ENCODE measurements around the gene WNT2B. TPM values are rescaled to one million over a fixed set of nuclear protein-coding genes. Genes with fewer than 3 reads are reported as not detected.

WNT2B gene
- total RNA-seq, 1 experiment from 2014 or later = 0.75 TPM

DNA sequence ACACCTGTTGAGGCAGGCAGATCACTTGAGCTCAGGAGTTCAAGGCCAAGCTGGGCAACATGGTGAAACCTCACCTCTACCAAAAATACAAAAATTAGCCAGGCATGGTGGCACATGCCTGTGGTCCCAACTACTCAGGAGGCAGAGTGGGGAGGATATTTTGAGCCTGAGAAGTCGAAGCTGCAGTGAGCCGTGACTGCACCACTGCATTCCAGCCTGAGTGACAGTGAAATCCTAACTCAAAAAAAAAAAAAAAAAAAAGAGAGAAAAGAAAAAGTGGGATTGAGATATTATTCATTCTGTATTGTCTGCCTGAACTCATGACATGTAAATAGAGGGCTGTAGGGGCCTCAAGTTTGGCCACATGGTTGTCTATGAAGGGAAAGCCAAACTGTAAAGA, 37.3 kb downstream of the WNT2B start:
- no peak for DNase-seq (ENCODE audit: unreplicated experiment)
- Mint-ChIP-seq H3K27ac (ENCODE audit: low read depth, unreplicated experiment) (peak overlapping the region; percentile 13), H3K27me3 (ENCODE audit: insufficient read depth, unreplicated experiment) (no peaks in the 10 kb centered on the region), H3K4me3 (ENCODE audit: unreplicated experiment) (no peak overlapping the region), H3K4me1 (ENCODE audit: insufficient read depth, unreplicated experiment) (peaks cover 16% of the 10 kb centered on the region), H3K9me3 (ENCODE audit: unreplicated experiment) (no peaks in the 10 kb centered on the region), H3K36me3 (ENCODE audit: insufficient read depth, unreplicated experiment) (peaks cover 30% of the 10 kb centered on the region)
- no TSS peak for BruUV-seq (replicated peaks)
- intact Hi-C loops (cut with micrococcal nuclease) = no loop called here
- ChIA-PET CTCF (interaction anchor here (0.6 kb wide), 1 partner anchor 152 kb away, joined by 3 read pairs; no protein-coding TSS in a partner anchor), POLR2A (no interaction called here)
- TF ChIP-seq CTCF (IDR thresholded peaks at IDR 0.05; ENCODE audit: unreplicated experiment) = no peak

GRCh38 chr1:112548547-112548946, 39.8 kb downstream of the WNT2B start:
- Mint-ChIP-seq H3K4me3 (ENCODE audit: unreplicated experiment) (no peak overlapping the region), H3K4me1 (ENCODE audit: insufficient read depth, unreplicated experiment) (peaks cover 16% of the 10 kb centered on the region)
- BruUV-seq (replicated peaks) = no TSS peak

DNA sequence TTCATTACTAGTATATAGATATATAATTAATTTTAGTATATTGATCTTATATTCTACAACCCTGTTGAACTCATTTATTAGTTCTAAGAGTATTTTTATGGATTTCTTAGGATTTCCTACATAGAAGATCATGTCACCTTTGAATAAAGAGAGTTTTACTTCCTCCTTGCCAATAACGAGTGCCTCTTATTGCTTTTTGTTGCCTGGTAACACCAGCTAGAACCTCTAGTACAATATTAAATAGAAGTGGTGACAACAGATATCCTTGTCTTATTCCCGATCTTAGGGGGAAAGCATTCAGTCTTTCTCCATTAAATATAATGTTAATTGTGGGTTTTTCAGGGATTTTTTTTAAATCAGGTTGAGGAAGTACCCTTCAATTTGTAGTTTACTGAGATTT, 40.8 kb downstream of the WNT2B start:
- DNase-seq (ENCODE audit: unreplicated experiment) = no peak
- CTCF ChIA-PET = interaction anchor here (0.8 to 1.0 kb wide), 2 partner anchors 83 to 159 kb away, joined by 3 to 6 read pairs; no protein-coding TSS in a partner anchor
- no peaks in the 10 kb centered on the region for H3K9me3 Mint-ChIP-seq (ENCODE audit: unreplicated experiment)
- no TSS peak for BruUV-seq (replicated peaks)
- peaks cover 39% of the 10 kb centered on the region for H3K36me3 Mint-ChIP-seq (ENCODE audit: insufficient read depth, unreplicated experiment)
- POLR2A ChIA-PET = no interaction called here
- no peaks in the 10 kb centered on the region for H3K27me3 Mint-ChIP-seq (ENCODE audit: insufficient read depth, unreplicated experiment)
- no peak overlapping the region for H3K27ac Mint-ChIP-seq (ENCODE audit: low read depth, unreplicated experiment)
- no peak for TF ChIP-seq CTCF (IDR thresholded peaks at IDR 0.05; ENCODE audit: unreplicated experiment)
- H3K4me3 Mint-ChIP-seq (ENCODE audit: unreplicated experiment) = no peak overlapping the region
- peaks cover 11% of the 10 kb centered on the region for H3K4me1 Mint-ChIP-seq (ENCODE audit: insufficient read depth, unreplicated experiment)
- intact Hi-C loops (cut with micrococcal nuclease) = no loop called here

More at GRCh38 chr1:112548547-112548946, 39.8 kb downstream of the WNT2B start:
- intact Hi-C loops (cut with micrococcal nuclease) = no loop called here
- H3K36me3 Mint-ChIP-seq (ENCODE audit: insufficient read depth, unreplicated experiment) = peaks cover 31% of the 10 kb centered on the region
- no peak overlapping the region for H3K27ac Mint-ChIP-seq (ENCODE audit: low read depth, unreplicated experiment)
- no peaks in the 10 kb centered on the region for H3K9me3 Mint-ChIP-seq (ENCODE audit: unreplicated experiment)
- no peaks in the 10 kb centered on the region for H3K27me3 Mint-ChIP-seq (ENCODE audit: insufficient read depth, unreplicated experiment)
- DNase-seq (ENCODE audit: unreplicated experiment) = no peak
- ChIA-PET POLR2A (no interaction called here), CTCF (interaction anchor here (0.6 to 0.7 kb wide), 2 partner anchors 56 to 565 kb away, joined by 3 read pairs; no protein-coding TSS in a partner anchor)
- no peak for TF ChIP-seq CTCF (IDR thresholded peaks at IDR 0.05; ENCODE audit: unreplicated experiment)

DNA sequence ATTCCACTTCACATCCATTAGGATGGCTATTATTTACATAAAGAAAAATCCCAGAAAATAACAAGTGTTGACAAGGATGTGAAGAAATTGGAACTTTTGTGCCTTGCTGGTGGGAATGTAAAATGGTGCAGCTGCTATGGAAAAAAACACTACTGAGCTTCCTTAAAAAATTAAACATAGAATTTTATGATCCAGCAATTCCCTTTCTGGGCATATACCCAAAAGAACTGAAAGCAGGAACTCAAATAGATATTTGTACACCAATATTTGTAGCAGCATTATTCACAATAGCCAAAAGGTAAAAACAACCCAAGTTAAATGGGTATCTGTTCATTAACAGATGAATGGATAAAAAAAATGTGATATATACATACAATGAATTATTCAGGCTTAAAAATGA, 45.6 kb downstream of the WNT2B start:
- H3K36me3 Mint-ChIP-seq (ENCODE audit: insufficient read depth, unreplicated experiment) = peaks cover 34% of the 10 kb centered on the region
- ChIA-PET CTCF (no interaction called here), POLR2A (interaction anchor here (1.3 kb wide), 1 partner anchor 9 kb away, joined by 5 read pairs; no protein-coding TSS in a partner anchor)
- peaks cover 7% of the 10 kb centered on the region for H3K4me1 Mint-ChIP-seq (ENCODE audit: insufficient read depth, unreplicated experiment)
- no peak overlapping the region for H3K4me3 Mint-ChIP-seq (ENCODE audit: unreplicated experiment)
- no peaks in the 10 kb centered on the region for H3K9me3 Mint-ChIP-seq (ENCODE audit: unreplicated experiment)
- no TSS peak for BruUV-seq (replicated peaks)
- TF ChIP-seq CTCF (IDR thresholded peaks at IDR 0.05; ENCODE audit: unreplicated experiment) = no peak
- H3K27me3 Mint-ChIP-seq (ENCODE audit: insufficient read depth, unreplicated experiment) = no peaks in the 10 kb centered on the region
- no peak for DNase-seq (ENCODE audit: unreplicated experiment)
- H3K27ac Mint-ChIP-seq (ENCODE audit: low read depth, unreplicated experiment) = no peak overlapping the region
- intact Hi-C loops (cut with micrococcal nuclease) = no loop called here
